Keratinocyte (primary cell): Measurements from ENCODE around the gene SLC26A2. TPM values are rescaled to one million over a fixed set of nuclear protein-coding genes. Genes with fewer than 3 reads are reported as not detected.

Source experiments
- DNase-seq: peaks from one replicate; pipeline ENCODE4 v3.0.0-alpha.2; 2011; ENCODE audit warnings: low read depth, missing footprints, low spot score
- FAIRE-seq: peaks from 2 replicates; lab custom pipeline; 2011; peaks lifted over from hg19 to GRCh38; lab: Jason Lieb, UNC
- H2AFZ ChIP-seq: 2 replicates; pipeline ENCODE4 v1.6.0; 2012; ENCODE audit warnings: low read length, control low read depth, inconsistent platforms; ENCODE audit not compliant: control insufficient read depth
- H3K27ac ChIP-seq: 2 replicates; pipeline ENCODE4 v1.5.1; 2011; ENCODE audit warnings: low read length; ENCODE audit not compliant: control insufficient read depth, insufficient read depth
- H3K27me3 ChIP-seq: 3 replicates; pipeline ENCODE4 v1.6.0; 2011; ENCODE audit warnings: low read length; ENCODE audit not compliant: control insufficient read depth, insufficient read depth; ENCODE audit errors: extremely low read depth
- H3K36me3 ChIP-seq, 2 experiments: 2 replicates in 1 of 2; 3 replicates in 1 of 2; pipeline ENCODE4 v1.5.1; 2011; ENCODE audit warnings: low read length in 2 of 2, mild to moderate bottlenecking in 1 of 2; ENCODE audit not compliant: control insufficient read depth in 2 of 2, insufficient read depth in 2 of 2; ENCODE audit errors: extremely low read depth in 1 of 2
- H3K4me1 ChIP-seq: 3 replicates; pipeline ENCODE4 v1.5.1; 2011; ENCODE audit warnings: low read length; ENCODE audit not compliant: control insufficient read depth, insufficient read depth; ENCODE audit errors: extremely low read depth
- H3K4me2 ChIP-seq: 3 replicates; pipeline ENCODE4 v1.6.0; 2011; ENCODE audit warnings: low read depth, low read length; ENCODE audit not compliant: control insufficient read depth, insufficient read depth; ENCODE audit errors: extremely low read depth
- H3K4me3 ChIP-seq, 3 experiments: fragments of 200-600 bp in 1 of 3; sonication (generic) in 1 of 3; 2 replicates in 2 of 3; 3 replicates in 1 of 3; pipeline ENCODE4 v1.5.1; 2011 to 2016; ENCODE audit warnings: low read length in 3 of 3, mild to moderate bottlenecking in 3 of 3, control low read depth in 2 of 3, inconsistent platforms in 1 of 3, low read depth in 1 of 3, mixed read lengths in 1 of 3, mixed run types in 1 of 3, moderate library complexity in 1 of 3; ENCODE audit not compliant: control insufficient read depth in 2 of 3, insufficient read depth in 2 of 3; ENCODE audit errors: extremely low read depth in 1 of 3
- H3K79me2 ChIP-seq: 2 replicates; pipeline ENCODE4 v1.6.0; 2012; ENCODE audit warnings: low read length; ENCODE audit not compliant: control insufficient read depth, insufficient read depth
- H3K9ac ChIP-seq: 3 replicates; pipeline ENCODE4 v1.6.0; 2011; ENCODE audit warnings: low read length; ENCODE audit not compliant: control insufficient read depth, insufficient read depth; ENCODE audit errors: extremely low read depth
- H3K9me1 ChIP-seq: 3 replicates; pipeline ENCODE4 v1.6.0; 2011; ENCODE audit warnings: low read length; ENCODE audit not compliant: control insufficient read depth, insufficient read depth; ENCODE audit errors: extremely low read depth
- H3K9me3 ChIP-seq: 2 replicates; pipeline ENCODE4 v1.5.1; 2012; ENCODE audit warnings: low read depth, low read length; ENCODE audit not compliant: control insufficient read depth
- H4K20me1 ChIP-seq: 3 replicates; pipeline ENCODE4 v1.6.0; 2011; ENCODE audit warnings: low read length; ENCODE audit not compliant: control insufficient read depth, insufficient read depth; ENCODE audit errors: extremely low read depth
- EZH2 ChIP-seq: IDR thresholded peaks from one replicate; pipeline ENCODE4 v1.6.1; 2012; ENCODE audit warnings: inconsistent platforms, mild to moderate bottlenecking, low read length, moderate library complexity
- dilution Hi-C: fragments of 300-500 bp; cut with MboI; formaldehyde crosslinking; loops from one replicate; pipeline ENCODE4 v1.7.0; 2020; ENCODE audit warnings: low sequenced_read_pairs; ENCODE audit not compliant: extremely low pct_ligation_motif_present
- polyA plus RNA-seq, 5 experiments: library from polyadenylated mRNA; depleted of rRNA in 3 of 5; stranded (reverse) in 3 of 5; stranded (forward) in 1 of 5; unstranded in 1 of 5; fragments of >200 nt; gene quantifications; 1 replicate in 1 of 5; 2 replicates in 3 of 5; 3 replicates in 1 of 5; pipeline versions ENCODE4 v1.2.1 to v1.2.3, GENCODE V29; 2011 to 2012; ENCODE audit warnings: missing spikeins in 2 of 5, low read depth in 1 of 5, low replicate concordance in 1 of 5
- TF ChIP-seq, protein P1 (sequence below), 3 experiments: IDR thresholded peaks in 1 of 3; conservative IDR thresholded peaks in 1 of 3; optimal IDR thresholded peaks in 1 of 3; 2 replicates in 2 of 3; 3 replicates in 1 of 3; pipeline versions ENCODE3 to v1.5.1; 2011; ENCODE audit warnings: low read length in 3 of 3, mild to moderate bottlenecking in 3 of 3, moderate library complexity in 2 of 3, control low read depth in 1 of 3, inconsistent platforms in 1 of 3; ENCODE audit not compliant: insufficient read depth in 2 of 3; ENCODE audit errors: extremely low read depth in 1 of 3

The SLC26A2 gene
- polyA plus RNA-seq, 1 donor (not counting 4 experiments of a cell fraction or from before 2014, with no cell fraction given), result 10.3 TPM

DNA sequence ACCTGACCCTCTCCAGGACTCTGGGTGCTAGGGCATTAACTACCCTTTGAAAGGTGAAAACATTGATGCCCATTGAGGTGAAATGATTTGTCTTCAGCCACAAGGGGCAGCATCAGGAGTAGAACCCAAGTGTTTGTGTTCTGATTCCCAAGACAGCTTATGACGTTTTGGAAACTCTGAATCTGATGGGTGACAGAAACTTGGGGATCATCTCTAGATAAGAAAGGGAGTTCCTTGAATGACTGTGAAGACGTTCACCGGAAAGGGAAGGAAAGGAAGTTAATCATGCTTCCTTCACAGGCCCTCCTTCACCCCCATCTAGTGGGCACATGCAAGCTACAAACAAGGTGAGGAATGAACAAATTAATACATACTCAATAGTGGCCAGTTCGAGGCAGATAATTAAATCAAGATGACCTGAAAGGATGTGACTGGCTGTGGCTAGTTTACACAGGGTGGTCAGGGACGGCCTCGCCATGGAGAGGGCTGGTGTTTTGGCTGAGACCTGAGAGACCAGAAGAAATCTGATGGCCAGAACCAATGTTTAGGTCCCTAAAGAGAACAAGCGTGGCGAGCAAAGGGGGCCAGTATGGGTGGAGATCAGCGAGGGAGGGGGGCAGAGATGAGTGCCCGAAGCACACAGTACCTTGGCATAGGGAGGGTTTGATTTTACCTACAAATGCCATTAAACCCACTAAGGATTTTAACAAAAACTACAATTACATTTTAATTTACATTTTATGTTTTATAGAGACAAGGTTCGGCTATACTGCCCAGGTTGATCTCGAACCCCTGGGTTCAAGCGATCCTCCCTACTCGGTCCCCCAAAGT lies 937 bp upstream of the SLC26A2 start:
- H3K4me1 ChIP-seq, result peaks cover 16% of the 10 kb centered on the region
- H3K36me3 ChIP-seq, result no peaks in the 10 kb centered on the region
- H4K20me1 ChIP-seq, result no peaks in the 10 kb centered on the region
- H3K27ac ChIP-seq, result peak overlapping the region; percentile 77
- H3K4me3 ChIP-seq, result peak overlapping the region; percentile 70 to 81 (median 79)
- FAIRE-seq (peak; percentile 69), DNase-seq (peak; percentile 88)
- H3K27me3 ChIP-seq, result no peaks in the 10 kb centered on the region
- H2AFZ ChIP-seq, result peak overlapping the region; percentile 82
- TF ChIP-seq EZH2, result no peak
- TF ChIP-seq, protein P1, sequence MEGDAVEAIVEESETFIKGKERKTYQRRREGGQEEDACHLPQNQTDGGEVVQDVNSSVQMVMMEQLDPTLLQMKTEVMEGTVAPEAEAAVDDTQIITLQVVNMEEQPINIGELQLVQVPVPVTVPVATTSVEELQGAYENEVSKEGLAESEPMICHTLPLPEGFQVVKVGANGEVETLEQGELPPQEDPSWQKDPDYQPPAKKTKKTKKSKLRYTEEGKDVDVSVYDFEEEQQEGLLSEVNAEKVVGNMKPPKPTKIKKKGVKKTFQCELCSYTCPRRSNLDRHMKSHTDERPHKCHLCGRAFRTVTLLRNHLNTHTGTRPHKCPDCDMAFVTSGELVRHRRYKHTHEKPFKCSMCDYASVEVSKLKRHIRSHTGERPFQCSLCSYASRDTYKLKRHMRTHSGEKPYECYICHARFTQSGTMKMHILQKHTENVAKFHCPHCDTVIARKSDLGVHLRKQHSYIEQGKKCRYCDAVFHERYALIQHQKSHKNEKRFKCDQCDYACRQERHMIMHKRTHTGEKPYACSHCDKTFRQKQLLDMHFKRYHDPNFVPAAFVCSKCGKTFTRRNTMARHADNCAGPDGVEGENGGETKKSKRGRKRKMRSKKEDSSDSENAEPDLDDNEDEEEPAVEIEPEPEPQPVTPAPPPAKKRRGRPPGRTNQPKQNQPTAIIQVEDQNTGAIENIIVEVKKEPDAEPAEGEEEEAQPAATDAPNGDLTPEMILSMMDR (optimal IDR thresholded peaks at IDR 0.05 in 1 of 3, IDR thresholded peaks at IDR 0.05 in 1 of 3, conservative IDR thresholded peaks at IDR 0.05 in 1 of 3; ENCODE audit: extremely low read depth in 1 of 3, insufficient read depth in 2 of 3, low read length in 3 of 3), result peak; percentile 63 to 78 (median 63)
- dilution Hi-C loops, result loop anchor here (25.0 kb wide), 1 partner anchor 97 kb away; no protein-coding TSS in a partner anchor
- peak overlapping the region; percentile 74 for H3K9ac ChIP-seq
- peaks cover 2% of the 10 kb centered on the region for H3K79me2 ChIP-seq
- H3K4me2 ChIP-seq, result peak overlapping the region; percentile 70
- H3K9me3 ChIP-seq, result no peaks in the 10 kb centered on the region
- H3K9me1 ChIP-seq, result no peaks in the 10 kb centered on the region

DNA sequence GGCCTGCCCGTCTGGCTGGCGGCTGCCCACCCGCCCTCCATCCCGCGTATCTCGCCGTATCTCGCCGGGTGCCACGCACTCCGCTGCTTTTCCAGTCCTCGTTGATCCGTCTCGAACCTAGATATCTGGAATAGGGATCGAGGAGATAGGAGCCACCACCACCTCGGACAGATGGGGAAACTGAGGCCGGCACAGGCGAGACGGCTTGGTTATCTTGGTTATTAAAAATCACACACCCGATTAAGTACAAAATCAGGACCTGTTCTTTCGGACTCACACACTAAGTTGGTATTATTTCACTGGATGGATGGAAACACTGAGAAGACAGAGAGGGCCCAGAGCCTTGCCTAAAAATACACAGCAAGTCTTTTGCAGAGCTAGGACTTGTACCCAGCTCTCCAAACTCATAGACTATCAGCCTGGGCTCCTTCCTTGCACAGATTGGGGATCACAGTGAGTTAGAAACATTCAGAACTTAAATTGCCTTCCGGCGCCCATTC lies 678 bp downstream of the SLC26A2 start:
- dilution Hi-C loops, result loop anchor here (25.0 kb wide), 1 partner anchor 99 kb away; no protein-coding TSS in a partner anchor
- Histone ChIP-seq H3K4me2 (peak overlapping the region; percentile 70), H2AFZ (peak overlapping the region; percentile 84), H3K9me3 (no peaks in the 10 kb centered on the region), H3K27me3 (no peaks in the 10 kb centered on the region), H3K9me1 (no peaks in the 10 kb centered on the region), H3K9ac (peak overlapping the region; percentile 74), H3K36me3 (no peaks in the 10 kb centered on the region), H4K20me1 (no peaks in the 10 kb centered on the region), H3K79me2 (peaks cover 2% of the 10 kb centered on the region), H3K4me3 (peak overlapping the region; percentile 70 to 81 (median 79)), H3K4me1 (peaks cover 16% of the 10 kb centered on the region), H3K27ac (peak overlapping the region; percentile 55)
- TF ChIP-seq, protein P1 (optimal IDR thresholded peaks at IDR 0.05 in 1 of 3, IDR thresholded peaks at IDR 0.05 in 1 of 3, conservative IDR thresholded peaks at IDR 0.05 in 1 of 3; ENCODE audit: extremely low read depth in 1 of 3, insufficient read depth in 2 of 3, low read length in 3 of 3), result no peak
- TF ChIP-seq EZH2, result no peak
- DNase-seq (no peak), FAIRE-seq (no peak)
